ENCODE results near the gene CLASP1. TPM values are rescaled to one million over a fixed set of nuclear protein-coding genes. Genes with fewer than 3 reads are reported as not detected.
"Not testable (repeated sequence)": the region's sequence is repeated elsewhere in the genome, so short reads cannot be mapped to it uniquely, and the experiment has no call there.

The CLASP1 gene
- total RNA-seq, 4 donors from 2014 or later = 28.9 to 58.0 (median 41.9) TPM

GRCh38 chr2:121567957-121568409, 81.3 kb downstream of the CLASP1 start:
- Histone ChIP-seq H3K27ac (no peak overlapping the region), H3K4me3 (no peak overlapping the region), H3K4me1 (peaks cover 4 to 53% (median 12%) of the 10 kb centered on the region in 3 donors), H3K27me3 (no peaks in the 10 kb centered on the region), H3K36me3 (peaks cover 0 to 10% (median 0%) of the 10 kb centered on the region in 3 donors), H3K9me3 (no peaks in the 10 kb centered on the region)
- intact Hi-C loops (cut with DNase I) = no loop called here
- no peak for DNase-seq
- WGBS, 2 donors = 60 to 61% methylated on average over 3 to 4 of the region's 4 CpGs
- no peak for TF ChIP-seq CTCF (IDR thresholded peaks at IDR 0.05)
- TF ChIP-seq POLR2A (IDR thresholded peaks at IDR 0.05) = no peak

- no peak overlapping the region for H3K4me3 ChIP-seq
- 73 to 75% methylated on average over 7 of the region's 7 CpGs for WGBS, 2 donors
- peaks cover 4 to 58% (median 14%) of the 10 kb centered on the region in 3 donors for H3K4me1 ChIP-seq
- H3K9me3 ChIP-seq = no peaks in the 10 kb centered on the region
- H3K27me3 ChIP-seq = no peaks in the 10 kb centered on the region
- no peak for DNase-seq
- TF ChIP-seq POLR2A (IDR thresholded peaks at IDR 0.05) (no peak), CTCF (IDR thresholded peaks at IDR 0.05) (no peak)
- intact Hi-C loops (cut with DNase I) = no loop called here
- H3K27ac ChIP-seq = no peak overlapping the region
- peaks cover 0 to 10% (median 0%) of the 10 kb centered on the region in 3 donors for H3K36me3 ChIP-seq
Observed at GRCh38 chr2:121567452-121567851, 81.8 kb downstream of the CLASP1 start.

- Histone ChIP-seq H3K27me3 (no peaks in the 10 kb centered on the region), H3K9me3 (no peaks in the 10 kb centered on the region), H3K4me1 (peaks cover 10 to 72% (median 24%) of the 10 kb centered on the region in 3 donors), H3K4me3 (no peak overlapping the region), H3K27ac (no peak overlapping the region), H3K36me3 (no peaks in the 10 kb centered on the region)
- no peak for DNase-seq
- TF ChIP-seq CTCF (IDR thresholded peaks at IDR 0.05) (no peak), POLR2A (IDR thresholded peaks at IDR 0.05) (no peak)
- 48 to 53% methylated on average over 5 of the region's 5 CpGs for WGBS, 2 donors
- intact Hi-C loops (cut with DNase I) = no loop called here
Observed at GRCh38 chr2:121565389-121566250, 83.6 kb downstream of the CLASP1 start.

GRCh38 chr2:121564905-121565304, 84.4 kb downstream of the CLASP1 start:
- intact Hi-C loops (cut with DNase I) = no loop called here
- no peaks in the 10 kb centered on the region for H3K27me3 ChIP-seq
- no peak overlapping the region for H3K27ac ChIP-seq
- no peaks in the 10 kb centered on the region for H3K36me3 ChIP-seq
- no peaks in the 10 kb centered on the region for H3K9me3 ChIP-seq
- DNase-seq = no peak
- no peak overlapping the region for H3K4me3 ChIP-seq
- WGBS, 2 donors = 82 to 94% methylated on average over 3 of the region's 3 CpGs
- TF ChIP-seq CTCF (IDR thresholded peaks at IDR 0.05) (no peak), POLR2A (IDR thresholded peaks at IDR 0.05) (no peak)
- H3K4me1 ChIP-seq = peaks cover 10 to 72% (median 24%) of the 10 kb centered on the region in 3 donors

GRCh38 chr2:121563754-121564153, 85.5 kb downstream of the CLASP1 start:
- DNase-seq; H3K27me3 ChIP-seq; intact Hi-C loops (cut with DNase I); H3K36me3 ChIP-seq; H3K4me3 ChIP-seq; H3K9me3 ChIP-seq; H3K27ac ChIP-seq: not testable (repeated sequence)
- 71 to 83% methylated on average over 1 of the region's 1 CpG for WGBS, 2 donors
- peaks cover 10 to 72% (median 24%) of the 10 kb centered on the region in 3 donors for H3K4me1 ChIP-seq
